GM12892 (cell line): ENCODE data around the gene KATNBL1.

Experiments
- POLR2A ChIP-seq: IDR thresholded peaks from 2 replicates; pipeline ENCODE4 v1.6.1; 2011; ENCODE audit warnings: low read depth, low read length, control low read depth
- POLR2AphosphoS5 ChIP-seq: IDR thresholded peaks from 2 replicates; pipeline ENCODE4 v1.6.1; 2011; ENCODE audit warnings: low read depth, low read length, control low read depth
- TAF1 ChIP-seq: IDR thresholded peaks from 2 replicates; pipeline ENCODE4 v1.6.1; 2011; ENCODE audit warnings: low read depth, mild to moderate bottlenecking, control low read depth, low read length, borderline replicate concordance

GRCh38 chr15:34106423-34106822 is 103.5 kb downstream of the KATNBL1 start:
- TF ChIP-seq POLR2A: no peak
- TF ChIP-seq POLR2AphosphoS5: no peak
- TF ChIP-seq TAF1: no peak
